BLaER1 (cell line): ENCODE measurements around the gene LRMDA.

Experiments used
- H3K27ac ChIP-seq: shearing (Covaris generic); formaldehyde crosslinking; 2 replicates; pipeline ENCODE4 v1.8.1; 2022
- H3K27me3 ChIP-seq: shearing (Covaris generic); formaldehyde crosslinking; 2 replicates; pipeline ENCODE4 v1.8.1; 2022
- H3K36me3 ChIP-seq: shearing (Covaris generic); formaldehyde crosslinking; 2 replicates; pipeline ENCODE4 v1.8.1; 2022
- H3K4me1 ChIP-seq: shearing (Covaris generic); formaldehyde crosslinking; 2 replicates; pipeline ENCODE4 v1.8.1; 2022
- H3K4me2 ChIP-seq: shearing (Covaris generic); formaldehyde crosslinking; 2 replicates; pipeline ENCODE4 v1.8.1; 2022
- H3K4me3 ChIP-seq: shearing (Covaris generic); formaldehyde crosslinking; 2 replicates; pipeline ENCODE4 v1.8.1; 2022
- H3K9ac ChIP-seq: shearing (Covaris generic); formaldehyde crosslinking; 2 replicates; pipeline ENCODE4 v1.8.1; 2022
- H3K9me3 ChIP-seq: shearing (Covaris generic); formaldehyde crosslinking; 2 replicates; pipeline ENCODE4 v1.8.1; 2022
- H4K20me1 ChIP-seq: shearing (Covaris generic); formaldehyde crosslinking; 2 replicates; pipeline ENCODE4 v1.8.1; 2022
- Cebpa-rat ChIP-seq: shearing (Covaris generic); IDR thresholded peaks from 2 replicates; pipeline ENCODE4 v1.8.1; 2022

Gene LRMDA

GRCh38 chr10:76554033-76554408 lies 1122.6 kb downstream of the LRMDA start:
- no peaks in the 10 kb centered on the region for H3K36me3 ChIP-seq
- no peak overlapping the region for H3K4me3 ChIP-seq
- no peak overlapping the region for H3K4me2 ChIP-seq
- H3K27ac ChIP-seq: no peak overlapping the region
- no peaks in the 10 kb centered on the region for H4K20me1 ChIP-seq
- no peaks in the 10 kb centered on the region for H3K9me3 ChIP-seq
- no peak overlapping the region for H3K9ac ChIP-seq
- TF ChIP-seq Cebpa-rat: no peak
- no peaks in the 10 kb centered on the region for H3K4me1 ChIP-seq
- no peaks in the 10 kb centered on the region for H3K27me3 ChIP-seq

GRCh38 chr10:76554478-76554877 lies 1123.1 kb downstream of the LRMDA start:
- Histone ChIP-seq H3K4me3 (no peak overlapping the region), H3K9me3 (no peaks in the 10 kb centered on the region), H3K4me2 (no peak overlapping the region), H3K27me3 (no peaks in the 10 kb centered on the region), H3K27ac (no peak overlapping the region), H4K20me1 (no peaks in the 10 kb centered on the region), H3K9ac (no peak overlapping the region), H3K4me1 (no peaks in the 10 kb centered on the region), H3K36me3 (no peaks in the 10 kb centered on the region)
- no peak for TF ChIP-seq Cebpa-rat

- Histone ChIP-seq H3K27ac (no peak overlapping the region), H4K20me1 (no peaks in the 10 kb centered on the region), H3K4me2 (no peak overlapping the region), H3K9ac (no peak overlapping the region), H3K27me3 (no peaks in the 10 kb centered on the region), H3K4me1 (no peaks in the 10 kb centered on the region), H3K36me3 (no peaks in the 10 kb centered on the region), H3K4me3 (no peak overlapping the region), H3K9me3 (no peaks in the 10 kb centered on the region)
- TF ChIP-seq Cebpa-rat: no peak
These were observed 1123.7 kb downstream of the LRMDA start for GRCh38 chr10:76555067-76555670.

GRCh38 chr10:76557366-76557765 lies 1125.9 kb downstream of the LRMDA start:
- TF ChIP-seq Cebpa-rat: no peak
- Histone ChIP-seq H3K27me3 (no peaks in the 10 kb centered on the region), H3K9ac (no peak overlapping the region), H3K9me3 (no peaks in the 10 kb centered on the region), H3K4me2 (no peak overlapping the region), H3K36me3 (no peaks in the 10 kb centered on the region), H3K4me1 (no peaks in the 10 kb centered on the region), H4K20me1 (no peaks in the 10 kb centered on the region), H3K27ac (no peak overlapping the region), H3K4me3 (no peak overlapping the region)

GRCh38 chr10:76558586-76558985 lies 1127.2 kb downstream of the LRMDA start:
- Histone ChIP-seq H3K4me2 (no peak overlapping the region), H3K9ac (no peak overlapping the region), H3K9me3 (no peaks in the 10 kb centered on the region), H4K20me1 (no peaks in the 10 kb centered on the region), H3K36me3 (no peaks in the 10 kb centered on the region), H3K27ac (no peak overlapping the region), H3K4me3 (no peak overlapping the region), H3K4me1 (no peaks in the 10 kb centered on the region), H3K27me3 (no peaks in the 10 kb centered on the region)
- TF ChIP-seq Cebpa-rat: no peak

GRCh38 chr10:76558996-76559891 lies 1127.8 kb downstream of the LRMDA start:
- Histone ChIP-seq H3K36me3 (no peaks in the 10 kb centered on the region), H3K9me3 (no peaks in the 10 kb centered on the region), H3K4me2 (no peak overlapping the region), H3K9ac (no peak overlapping the region), H4K20me1 (no peaks in the 10 kb centered on the region), H3K4me1 (no peaks in the 10 kb centered on the region), H3K27me3 (no peaks in the 10 kb centered on the region), H3K27ac (no peak overlapping the region), H3K4me3 (no peak overlapping the region)
- no peak for TF ChIP-seq Cebpa-rat

- Histone ChIP-seq H3K4me1 (no peaks in the 10 kb centered on the region), H3K27ac (no peak overlapping the region), H4K20me1 (no peaks in the 10 kb centered on the region), H3K36me3 (no peaks in the 10 kb centered on the region), H3K9me3 (no peaks in the 10 kb centered on the region), H3K9ac (no peak overlapping the region), H3K4me3 (no peak overlapping the region), H3K4me2 (no peak overlapping the region), H3K27me3 (no peaks in the 10 kb centered on the region)
- TF ChIP-seq Cebpa-rat: no peak
These were observed 1128.4 kb downstream of the LRMDA start for GRCh38 chr10:76559892-76560220.

- H3K9me3 ChIP-seq: no peaks in the 10 kb centered on the region
- H4K20me1 ChIP-seq: no peaks in the 10 kb centered on the region
- H3K4me3 ChIP-seq: no peak overlapping the region
- H3K36me3 ChIP-seq: no peaks in the 10 kb centered on the region
- no peak overlapping the region for H3K27ac ChIP-seq
- no peaks in the 10 kb centered on the region for H3K27me3 ChIP-seq
- TF ChIP-seq Cebpa-rat: no peak
- H3K9ac ChIP-seq: no peak overlapping the region
- no peak overlapping the region for H3K4me2 ChIP-seq
- H3K4me1 ChIP-seq: no peaks in the 10 kb centered on the region
These were observed 1128.9 kb downstream of the LRMDA start for GRCh38 chr10:76560338-76560737.

GRCh38 chr10:76563286-76563685 lies 1131.9 kb downstream of the LRMDA start:
- H3K36me3 ChIP-seq: no peaks in the 10 kb centered on the region
- no peak overlapping the region for H3K4me3 ChIP-seq
- H3K27me3 ChIP-seq: no peaks in the 10 kb centered on the region
- TF ChIP-seq Cebpa-rat: no peak
- H4K20me1 ChIP-seq: no peaks in the 10 kb centered on the region
- H3K9ac ChIP-seq: no peak overlapping the region
- no peak overlapping the region for H3K27ac ChIP-seq
- no peaks in the 10 kb centered on the region for H3K9me3 ChIP-seq
- no peak overlapping the region for H3K4me2 ChIP-seq
- H3K4me1 ChIP-seq: no peaks in the 10 kb centered on the region

- H3K9ac ChIP-seq: no peak overlapping the region
- H3K4me1 ChIP-seq: no peaks in the 10 kb centered on the region
- no peak overlapping the region for H3K27ac ChIP-seq
- H4K20me1 ChIP-seq: no peaks in the 10 kb centered on the region
- H3K27me3 ChIP-seq: no peaks in the 10 kb centered on the region
- H3K9me3 ChIP-seq: no peaks in the 10 kb centered on the region
- TF ChIP-seq Cebpa-rat: no peak
- H3K4me2 ChIP-seq: no peak overlapping the region
- H3K4me3 ChIP-seq: no peak overlapping the region
- no peaks in the 10 kb centered on the region for H3K36me3 ChIP-seq
These were observed 1140.6 kb downstream of the LRMDA start for GRCh38 chr10:76572021-76572420.
